ENCODE results near the gene PEX10.

PEX10 gene

DNA sequence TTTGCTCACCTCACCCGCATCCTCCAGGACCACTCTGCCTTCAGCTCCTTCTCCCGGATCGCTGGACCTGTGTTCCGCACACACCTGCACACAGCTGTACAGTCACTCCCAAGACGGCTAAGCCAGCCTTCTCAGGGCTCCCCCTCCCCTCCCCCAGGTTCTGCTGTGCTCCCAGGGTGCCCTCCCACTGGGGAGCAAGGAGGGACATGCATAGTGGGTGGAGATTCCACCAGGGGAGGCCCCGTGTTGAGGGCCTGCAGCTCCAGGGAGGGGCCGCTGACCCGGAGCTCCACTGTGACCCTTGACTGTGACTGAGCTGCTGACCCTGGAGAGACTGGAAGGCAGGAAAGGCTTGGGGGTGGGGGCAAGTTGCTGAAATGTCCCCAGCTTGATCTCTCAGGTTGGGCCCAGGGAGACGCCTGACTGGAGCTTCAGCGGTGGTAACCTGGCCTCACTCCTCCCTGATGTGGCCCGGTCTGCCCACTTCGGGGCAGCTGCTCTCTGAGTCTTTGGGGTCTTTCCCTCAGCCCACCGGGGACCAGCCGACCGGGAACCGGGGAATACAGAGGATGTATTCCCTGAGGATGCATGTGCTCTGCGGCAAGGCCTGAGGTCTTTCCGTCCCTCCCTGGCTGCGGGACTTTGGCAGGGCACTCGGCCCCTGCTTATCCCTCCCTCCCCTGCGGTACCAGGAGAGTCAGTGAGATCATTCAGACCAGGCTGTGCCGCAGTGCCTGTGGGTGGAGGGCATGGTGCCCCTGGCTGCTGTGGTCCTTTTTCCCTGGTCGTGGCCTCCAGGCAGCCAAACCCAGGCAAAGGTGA lies 35.1 kb upstream of the PEX10 start:
- no peak for FAIRE-seq
- TF ChIP-seq, protein P1, sequence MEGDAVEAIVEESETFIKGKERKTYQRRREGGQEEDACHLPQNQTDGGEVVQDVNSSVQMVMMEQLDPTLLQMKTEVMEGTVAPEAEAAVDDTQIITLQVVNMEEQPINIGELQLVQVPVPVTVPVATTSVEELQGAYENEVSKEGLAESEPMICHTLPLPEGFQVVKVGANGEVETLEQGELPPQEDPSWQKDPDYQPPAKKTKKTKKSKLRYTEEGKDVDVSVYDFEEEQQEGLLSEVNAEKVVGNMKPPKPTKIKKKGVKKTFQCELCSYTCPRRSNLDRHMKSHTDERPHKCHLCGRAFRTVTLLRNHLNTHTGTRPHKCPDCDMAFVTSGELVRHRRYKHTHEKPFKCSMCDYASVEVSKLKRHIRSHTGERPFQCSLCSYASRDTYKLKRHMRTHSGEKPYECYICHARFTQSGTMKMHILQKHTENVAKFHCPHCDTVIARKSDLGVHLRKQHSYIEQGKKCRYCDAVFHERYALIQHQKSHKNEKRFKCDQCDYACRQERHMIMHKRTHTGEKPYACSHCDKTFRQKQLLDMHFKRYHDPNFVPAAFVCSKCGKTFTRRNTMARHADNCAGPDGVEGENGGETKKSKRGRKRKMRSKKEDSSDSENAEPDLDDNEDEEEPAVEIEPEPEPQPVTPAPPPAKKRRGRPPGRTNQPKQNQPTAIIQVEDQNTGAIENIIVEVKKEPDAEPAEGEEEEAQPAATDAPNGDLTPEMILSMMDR (IDR thresholded peaks at IDR 0.05; ENCODE audit: insufficient read depth, missing control alignments), result no peak
- no peak for DNase-seq (ENCODE audit: insufficient read length, low spot score)

DNA sequence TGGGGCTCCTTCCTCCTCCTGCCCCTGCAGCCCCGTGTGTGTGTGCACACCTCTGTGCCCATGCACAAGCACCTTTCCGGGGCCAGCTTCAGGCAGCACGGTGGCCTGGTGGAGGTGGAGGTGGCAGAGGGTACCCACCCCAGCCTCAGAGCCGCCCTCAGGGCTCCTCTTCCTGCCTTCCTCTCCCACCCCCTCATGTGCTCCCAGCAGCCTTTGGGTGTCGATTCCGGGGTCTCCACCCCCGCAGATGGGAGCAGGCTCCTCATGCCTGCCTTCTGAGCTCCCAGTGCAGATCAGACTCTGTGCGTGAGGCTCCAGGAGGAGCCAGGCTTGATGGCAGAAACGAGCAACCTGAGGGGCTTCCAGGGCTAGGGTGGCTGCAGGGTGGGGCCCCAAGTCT lies 34.5 kb upstream of the PEX10 start:
- no peak for FAIRE-seq
- TF ChIP-seq, protein P1 (IDR thresholded peaks at IDR 0.05; ENCODE audit: insufficient read depth, missing control alignments), result no peak
- no peak for DNase-seq (ENCODE audit: insufficient read length, low spot score)

DNA sequence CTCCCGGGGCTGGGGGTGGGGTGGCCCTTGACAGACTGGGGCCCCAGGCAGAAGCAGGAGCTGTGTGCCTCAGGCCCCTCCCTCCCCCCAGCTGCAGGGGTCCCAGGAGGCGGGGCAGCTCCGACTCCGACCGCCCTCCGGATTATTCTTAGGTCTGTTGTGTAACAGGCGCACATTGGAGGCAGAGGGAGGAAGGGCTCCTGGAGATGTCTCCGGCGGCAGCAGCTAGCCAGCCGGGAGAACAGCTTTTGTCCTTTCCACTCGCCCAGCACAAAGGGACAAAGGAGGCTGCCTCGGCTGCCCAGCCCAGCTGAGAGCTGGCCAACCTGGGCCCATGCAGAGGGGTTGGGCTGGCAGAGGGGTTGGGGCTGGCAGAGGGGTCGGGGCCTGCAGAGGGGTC lies 34.0 kb upstream of the PEX10 start:
- DNase-seq (ENCODE audit: insufficient read length, low spot score) (no peak), FAIRE-seq (no peak)
- TF ChIP-seq, protein P1 (IDR thresholded peaks at IDR 0.05; ENCODE audit: insufficient read depth, missing control alignments), result no peak

DNA sequence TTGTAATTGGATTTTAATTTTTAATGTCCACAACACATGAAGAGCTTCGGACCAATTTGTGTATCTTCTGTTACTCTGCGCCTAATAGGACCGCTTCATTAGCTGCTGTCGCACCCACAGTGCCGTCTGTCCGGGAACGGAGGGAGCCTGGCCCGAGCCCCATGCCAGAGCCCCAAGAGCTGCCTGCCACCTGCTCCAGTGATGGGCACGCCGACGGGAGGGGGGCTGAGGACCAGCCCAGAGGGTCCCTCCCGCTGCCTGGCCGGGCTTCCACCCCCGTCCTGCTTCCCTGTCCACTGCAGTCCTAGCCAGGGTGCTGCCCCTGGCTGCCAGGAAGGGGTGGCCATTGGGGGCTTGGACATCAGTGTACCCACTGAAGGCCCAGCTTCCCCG lies 33.5 kb upstream of the PEX10 start:
- TF ChIP-seq, protein P1 (IDR thresholded peaks at IDR 0.05; ENCODE audit: insufficient read depth, missing control alignments), result no peak
- FAIRE-seq (no peak), DNase-seq (ENCODE audit: insufficient read length, low spot score) (no peak)

DNA sequence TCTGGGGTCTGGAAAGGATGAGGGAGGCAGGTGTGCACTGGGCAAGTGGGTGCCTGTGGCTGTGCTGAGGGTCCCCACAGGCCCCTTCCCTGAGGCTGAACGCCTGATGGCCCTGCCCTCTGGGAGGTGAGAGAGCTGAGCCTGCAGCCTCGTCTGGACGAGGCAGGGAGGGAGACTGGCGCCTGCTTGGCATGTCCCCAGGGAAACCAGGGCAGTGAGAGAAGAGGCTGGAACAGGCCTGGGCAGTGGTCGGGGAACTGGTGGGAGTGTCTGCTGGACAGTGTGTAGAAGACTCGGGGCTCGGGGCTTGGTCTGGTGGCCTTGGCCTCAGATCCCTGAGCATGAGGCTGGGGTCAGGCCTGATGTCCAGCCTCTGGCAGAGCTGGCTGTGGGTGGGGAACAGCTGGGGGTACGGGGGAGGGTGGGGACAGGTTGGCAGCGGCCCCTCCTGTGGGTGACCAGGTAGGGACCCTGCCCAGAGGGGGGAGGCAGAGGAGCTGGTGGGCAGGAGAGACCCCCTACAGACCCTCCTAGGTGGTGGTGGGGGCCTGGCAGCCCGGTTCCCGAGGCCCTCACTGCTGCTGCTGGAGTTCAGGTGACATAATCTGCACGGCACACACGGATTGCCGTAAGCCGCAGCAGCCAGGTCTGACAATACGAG lies 32.9 kb upstream of the PEX10 start:
- FAIRE-seq (no peak), DNase-seq (ENCODE audit: insufficient read length, low spot score) (no peak)
- TF ChIP-seq, protein P1 (IDR thresholded peaks at IDR 0.05; ENCODE audit: insufficient read depth, missing control alignments), result no peak

GRCh38 chr1:2444138-2444591 lies 31.8 kb upstream of the PEX10 start:
- DNase-seq (ENCODE audit: insufficient read length, low spot score), result no peak
- FAIRE-seq, result no peak

More at GRCh38 chr1:2444138-2444591, 31.8 kb upstream of the PEX10 start:
- TF ChIP-seq, protein P1 (IDR thresholded peaks at IDR 0.05; ENCODE audit: insufficient read depth, missing control alignments), result no peak

All from D721Med (cell line).